CMK (cell line): ENCODE data around the gene CDYL2.
"Not testable (repeated sequence)": the region's sequence is repeated elsewhere in the genome, so short reads cannot be mapped to it uniquely, and the experiment has no call there.

Experiments
- DNase-seq: peaks from one replicate; pipeline ENCODE4 v3.0.0-alpha.2; 2010; ENCODE audit warnings: low read depth

Gene CDYL2

GRCh38 chr16:80806927-80807340, 2.5 kb upstream of the CDYL2 start:
- no peak for DNase-seq

- no peak for DNase-seq
These were observed 1.9 kb upstream of the CDYL2 start for GRCh38 chr16:80806289-80806688.

GRCh38 chr16:80804056-80804525, 307 bp downstream of the CDYL2 start:
- no peak for DNase-seq

- DNase-seq: no peak
These were observed 901 bp downstream of the CDYL2 start for GRCh38 chr16:80803339-80804055.

GRCh38 chr16:80802902-80803301, 1.5 kb downstream of the CDYL2 start:
- no peak for DNase-seq

GRCh38 chr16:80802138-80802537, 2.3 kb downstream of the CDYL2 start:
- no peak for DNase-seq

- DNase-seq: no peak
These were observed 10.3 kb downstream of the CDYL2 start for GRCh38 chr16:80794071-80794470.

GRCh38 chr16:80792031-80792430, 12.4 kb downstream of the CDYL2 start:
- no peak for DNase-seq

GRCh38 chr16:80791411-80791810, 13.0 kb downstream of the CDYL2 start:
- DNase-seq: no peak

GRCh38 chr16:80790751-80791150, 13.6 kb downstream of the CDYL2 start:
- no peak for DNase-seq

- DNase-seq: no peak
These were observed 16.4 kb downstream of the CDYL2 start for GRCh38 chr16:80788027-80788426.

GRCh38 chr16:80786561-80786960, 17.8 kb downstream of the CDYL2 start:
- not testable (repeated sequence) for DNase-seq

GRCh38 chr16:80784951-80785350, 19.4 kb downstream of the CDYL2 start:
- no peak for DNase-seq

GRCh38 chr16:80778703-80779102, 25.7 kb downstream of the CDYL2 start:
- no peak for DNase-seq

- no peak for DNase-seq
These were observed 27.5 kb downstream of the CDYL2 start for GRCh38 chr16:80776856-80777255.

GRCh38 chr16:80775450-80775849, 28.9 kb downstream of the CDYL2 start:
- DNase-seq: no peak

GRCh38 chr16:80766798-80767197, 37.6 kb downstream of the CDYL2 start:
- no peak for DNase-seq

GRCh38 chr16:80759419-80760162, 44.8 kb downstream of the CDYL2 start:
- no peak for DNase-seq

- DNase-seq: no peak
These were observed 49.9 kb downstream of the CDYL2 start for GRCh38 chr16:80754476-80754875.

GRCh38 chr16:80752541-80752940, 51.9 kb downstream of the CDYL2 start:
- DNase-seq: no peak

- no peak for DNase-seq
These were observed 53.2 kb downstream of the CDYL2 start for GRCh38 chr16:80751167-80751566.

- no peak for DNase-seq
These were observed 58.2 kb downstream of the CDYL2 start for GRCh38 chr16:80746231-80746630.

GRCh38 chr16:80744856-80745255, 59.5 kb downstream of the CDYL2 start:
- no peak for DNase-seq

GRCh38 chr16:80743772-80744171, 60.6 kb downstream of the CDYL2 start:
- DNase-seq: no peak
